IPS DF 6.9 (cell line): ENCODE data around the gene CLSTN1.
A peak's percentile ranks its signal among the peaks of the same experiment; 100 is the strongest.

Experiments
- DNase-seq: peaks from one replicate; pipeline ENCODE4 v3.0.0-alpha.2; 2013; ENCODE audit warnings: low read depth, low spot score
- H3K27ac ChIP-seq: one replicate; pipeline ENCODE4 v1.5.1; 2013; ENCODE audit warnings: low read length, control low read depth
- H3K27me3 ChIP-seq: 2 replicates; pipeline ENCODE4 v1.6.1; 2013; ENCODE audit warnings: mild to moderate bottlenecking, low read length; ENCODE audit not compliant: control insufficient read depth, insufficient read depth
- H3K36me3 ChIP-seq: 2 replicates; pipeline ENCODE4 v1.6.1; 2013; ENCODE audit warnings: low read length; ENCODE audit not compliant: control insufficient read depth, insufficient read depth
- H3K4me1 ChIP-seq: 2 replicates; pipeline ENCODE4 v1.6.1; 2013; ENCODE audit warnings: low read length; ENCODE audit not compliant: control insufficient read depth, insufficient read depth
- H3K4me3 ChIP-seq: 2 replicates; pipeline ENCODE4 v1.5.1; 2013; ENCODE audit warnings: mild to moderate bottlenecking, low read length
- H3K9me3 ChIP-seq: 2 replicates; pipeline ENCODE4 v1.6.1; 2013; ENCODE audit warnings: low read length, inconsistent platforms; ENCODE audit not compliant: control insufficient read depth, insufficient read depth
- WGBS: extraction: QIAGEN DNeasy Blood & Tissue Kit; methylation state at CpG from one replicate; pipeline ENCODE4 v1.1.7; 2013; ENCODE audit warnings: mixed read lengths, missing lambda C conversion rate; ENCODE audit not compliant: insufficient read length, insufficient coverage; 5-methylcytosine and 5-hydroxymethylcytosine counted together

Gene CLSTN1

DNA sequence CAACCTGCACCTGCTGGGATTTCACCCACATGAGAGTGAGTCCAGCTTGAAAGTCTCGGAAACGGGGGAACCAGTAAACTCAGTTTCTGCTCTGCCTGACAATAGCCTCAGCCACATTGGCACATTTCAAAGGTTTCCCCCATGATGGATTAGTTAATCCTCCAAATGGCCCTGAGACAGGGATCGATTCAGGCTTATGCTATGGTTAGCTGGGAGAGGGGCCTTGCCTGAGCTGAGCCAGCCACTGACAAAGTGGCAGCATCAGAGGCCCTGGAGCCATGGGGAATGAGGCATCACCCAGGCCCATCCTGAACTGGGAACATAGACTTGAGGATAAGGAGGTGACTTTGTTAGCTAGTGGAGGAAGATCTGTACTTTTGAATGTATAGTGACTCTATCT lies 2.9 kb upstream of the CLSTN1 start:
- Histone ChIP-seq H3K9me3 (no peaks in the 10 kb centered on the region), H3K4me1 (peaks cover 7% of the 10 kb centered on the region), H3K27ac (no peak overlapping the region), H3K4me3 (no peak overlapping the region), H3K36me3 (no peaks in the 10 kb centered on the region), H3K27me3 (peaks cover 6% of the 10 kb centered on the region; the same call in 1 of the 2 replicates)
- DNase-seq, result no peak
- no CpG with 5 or more reads among the region's 3 CpGs for WGBS

GRCh38 chr1:9826087-9826486 lies 2.3 kb upstream of the CLSTN1 start:
- no peak for DNase-seq
- no peaks in the 10 kb centered on the region for H3K36me3 ChIP-seq
- peaks cover 7% of the 10 kb centered on the region for H3K4me1 ChIP-seq
- WGBS, result no CpG with 5 or more reads among the region's 3 CpGs
- no peak overlapping the region for H3K4me3 ChIP-seq
- no peak overlapping the region for H3K27ac ChIP-seq
- H3K9me3 ChIP-seq, result no peaks in the 10 kb centered on the region
- H3K27me3 ChIP-seq, result peaks cover 6% of the 10 kb centered on the region; the same call in 1 of the 2 replicates

- Histone ChIP-seq H3K27ac (no peak overlapping the region), H3K36me3 (no peaks in the 10 kb centered on the region), H3K4me3 (no peak overlapping the region), H3K4me1 (peaks cover 7% of the 10 kb centered on the region), H3K27me3 (peaks cover 6% of the 10 kb centered on the region; the same call in 1 of the 2 replicates), H3K9me3 (no peaks in the 10 kb centered on the region)
- no peak for DNase-seq
- WGBS, result no CpG with 5 or more reads among the region's 17 CpGs
Observed at GRCh38 chr1:9825093-9826074, 1.6 kb upstream of the CLSTN1 start.

GRCh38 chr1:9824702-9825089 lies 931 bp upstream of the CLSTN1 start:
- peaks cover 6% of the 10 kb centered on the region; the same call in 1 of the 2 replicates for H3K27me3 ChIP-seq
- no peak overlapping the region for H3K27ac ChIP-seq
- H3K9me3 ChIP-seq, result no peaks in the 10 kb centered on the region
- H3K4me1 ChIP-seq, result peaks cover 7% of the 10 kb centered on the region
- H3K36me3 ChIP-seq, result no peaks in the 10 kb centered on the region
- DNase-seq, result no peak
- peak overlapping the region; percentile 57; the same call in 1 of the 2 replicates for H3K4me3 ChIP-seq
- no CpG with 5 or more reads among the region's 12 CpGs for WGBS

GRCh38 chr1:9823693-9823942 lies 147 bp downstream of the CLSTN1 start:
- DNase-seq, result no peak
- no peaks in the 10 kb centered on the region for H3K36me3 ChIP-seq
- peaks cover 7% of the 10 kb centered on the region for H3K4me1 ChIP-seq
- WGBS, result no CpG with 5 or more reads among the region's 40 CpGs
- H3K9me3 ChIP-seq, result no peaks in the 10 kb centered on the region
- H3K27ac ChIP-seq, result no peak overlapping the region
- H3K27me3 ChIP-seq, result peaks cover 6% of the 10 kb centered on the region; the same call in 1 of the 2 replicates
- peak overlapping the region; percentile 91; the same call in 1 of the 2 replicates for H3K4me3 ChIP-seq

DNA sequence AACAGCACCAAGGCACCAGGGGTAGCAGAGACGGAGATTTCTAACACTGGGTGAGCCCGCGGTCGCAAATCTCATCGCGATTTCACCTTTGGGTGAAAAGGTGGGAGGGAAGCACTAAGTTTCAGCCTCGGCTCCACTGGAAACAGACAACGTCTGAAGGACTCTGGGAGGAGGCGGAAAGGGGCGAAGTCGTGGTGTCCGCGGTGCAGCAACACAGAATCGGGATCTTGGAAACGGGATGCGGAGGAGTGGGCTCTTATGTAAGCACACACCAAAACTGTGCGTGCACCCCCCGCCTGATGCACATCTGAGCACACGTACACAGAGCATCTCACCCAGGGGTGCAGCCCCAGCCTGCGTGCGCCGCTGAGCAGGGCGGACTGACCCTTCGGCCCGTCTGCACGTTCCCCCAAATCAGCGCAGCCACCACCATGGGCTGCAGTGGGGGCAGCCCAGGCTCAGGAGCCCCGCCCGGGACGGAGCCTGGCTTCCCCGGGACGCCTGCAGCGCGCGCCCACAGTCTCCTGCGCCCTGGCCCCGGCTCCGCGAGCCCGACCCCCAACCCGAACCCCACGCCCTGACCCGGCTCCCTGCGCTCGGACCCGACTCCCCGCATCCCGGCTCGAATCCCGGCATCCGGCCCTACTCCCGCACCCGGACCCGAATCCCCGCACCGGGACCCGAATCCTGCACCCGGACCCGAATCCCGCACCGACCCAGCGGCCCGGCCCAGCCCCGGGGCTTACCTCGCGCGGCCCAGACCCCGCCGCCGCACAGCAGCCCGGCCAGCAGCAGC lies 670 bp downstream of the CLSTN1 start:
- H3K27me3 ChIP-seq, result peaks cover 6% of the 10 kb centered on the region; the same call in 1 of the 2 replicates
- no peaks in the 10 kb centered on the region for H3K36me3 ChIP-seq
- no peak overlapping the region for H3K27ac ChIP-seq
- DNase-seq, result no peak
- H3K9me3 ChIP-seq, result no peaks in the 10 kb centered on the region
- H3K4me3 ChIP-seq, result peak overlapping the region; percentile 91
- WGBS, result no CpG with 5 or more reads among the region's 71 CpGs
- H3K4me1 ChIP-seq, result peaks cover 7% of the 10 kb centered on the region

- Histone ChIP-seq H3K4me1 (peaks cover 7% of the 10 kb centered on the region), H3K27me3 (peaks cover 6% of the 10 kb centered on the region; the same call in 1 of the 2 replicates), H3K4me3 (peak overlapping the region; percentile 91; the same call in 1 of the 2 replicates), H3K9me3 (no peaks in the 10 kb centered on the region), H3K36me3 (no peaks in the 10 kb centered on the region), H3K27ac (no peak overlapping the region)
- DNase-seq, result no peak
- no CpG with 5 or more reads among the region's 8 CpGs for WGBS
Observed at GRCh38 chr1:9822490-9822889, 1.3 kb downstream of the CLSTN1 start.

GRCh38 chr1:9821710-9822109 lies 2.1 kb downstream of the CLSTN1 start:
- Histone ChIP-seq H3K27ac (no peak overlapping the region), H3K27me3 (peaks cover 6% of the 10 kb centered on the region; the same call in 1 of the 2 replicates), H3K36me3 (no peaks in the 10 kb centered on the region), H3K9me3 (no peaks in the 10 kb centered on the region), H3K4me1 (peaks cover 9% of the 10 kb centered on the region), H3K4me3 (no peak overlapping the region)
- no peak for DNase-seq
- no CpG with 5 or more reads among the region's 4 CpGs for WGBS

DNA sequence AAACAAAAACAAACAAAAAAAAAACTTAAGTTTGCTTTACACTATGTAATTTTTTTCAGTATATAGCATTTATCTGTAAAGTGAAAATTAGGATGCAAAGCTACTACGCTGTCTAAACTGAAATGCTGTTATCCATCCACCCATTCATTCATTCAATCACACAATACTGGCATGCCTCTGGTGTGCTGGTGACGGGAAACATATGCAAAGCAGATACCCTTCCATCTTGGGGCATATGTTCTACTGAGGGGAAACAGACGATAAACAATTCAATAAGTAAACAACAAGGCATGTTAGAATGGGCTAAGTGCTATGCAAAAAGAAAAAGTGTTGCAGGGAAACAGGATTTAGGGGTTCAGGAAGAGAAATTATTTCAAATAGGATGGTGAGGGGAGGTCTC lies 3.2 kb downstream of the CLSTN1 start:
- Histone ChIP-seq H3K36me3 (no peaks in the 10 kb centered on the region), H3K27me3 (peaks cover 6% of the 10 kb centered on the region; the same call in 1 of the 2 replicates), H3K9me3 (no peaks in the 10 kb centered on the region), H3K27ac (no peak overlapping the region), H3K4me3 (no peak overlapping the region), H3K4me1 (peaks cover 8% of the 10 kb centered on the region)
- no peak for DNase-seq
- no CpG with 5 or more reads among the region's 3 CpGs for WGBS

GRCh38 chr1:9817734-9818133 lies 6.0 kb downstream of the CLSTN1 start:
- peaks cover 2% of the 10 kb centered on the region for H3K4me1 ChIP-seq
- H3K27ac ChIP-seq, result no peak overlapping the region
- no peak for DNase-seq
- no peaks in the 10 kb centered on the region for H3K36me3 ChIP-seq
- H3K27me3 ChIP-seq, result no peaks in the 10 kb centered on the region
- no peaks in the 10 kb centered on the region for H3K9me3 ChIP-seq
- H3K4me3 ChIP-seq, result no peak overlapping the region
- no CpG with 5 or more reads among the region's 4 CpGs for WGBS
